Islet of Langerhans (tissue), 1 donor: Measurements from ENCODE around the gene CDH13.

Source experiments
- FAIRE-seq: peaks from one replicate; lab custom pipeline; 2011; peaks lifted over from hg19 to GRCh38; lab: Jason Lieb, UNC

CDH13 gene

DNA sequence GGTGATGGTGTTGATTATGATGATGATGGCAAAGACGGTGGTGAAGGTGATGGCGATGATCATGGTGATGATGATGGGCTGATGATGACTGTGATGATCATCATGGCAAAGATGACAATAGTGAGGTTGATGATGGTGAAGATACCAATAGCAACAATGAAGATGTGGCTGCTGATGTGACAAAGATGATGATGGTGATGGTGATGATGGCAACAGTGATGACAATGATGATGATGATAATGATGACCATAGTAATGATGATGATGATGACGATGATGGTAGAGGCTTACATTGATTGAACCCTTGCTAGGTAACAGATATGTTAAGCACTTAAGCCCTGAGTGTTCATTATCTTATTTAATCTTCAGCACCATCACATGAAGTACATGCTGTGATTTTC, 817.2 kb downstream of the CDH13 start:
- FAIRE-seq = no peak

DNA sequence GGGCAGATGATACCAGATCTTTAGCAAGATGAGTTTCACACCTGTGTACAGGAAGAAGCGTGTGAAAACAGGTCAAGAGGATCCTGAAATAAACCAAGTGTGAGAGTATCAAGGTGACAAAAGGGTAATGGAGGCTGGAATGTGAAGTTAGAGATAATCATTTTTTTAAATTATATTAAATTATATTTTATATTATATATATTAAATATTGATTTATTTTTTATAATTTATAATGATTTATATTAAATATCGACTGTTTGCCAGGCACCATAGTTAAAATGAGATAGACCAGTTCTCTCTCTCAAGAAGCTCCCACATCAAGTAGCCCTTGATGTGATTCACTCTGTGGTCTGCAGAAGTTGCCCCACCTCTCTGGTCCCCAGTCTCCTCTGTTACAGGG, 820.8 kb downstream of the CDH13 start:
- FAIRE-seq = no peak

- FAIRE-seq = no peak
Observed at GRCh38 chr16:83449861-83450260, 823.1 kb downstream of the CDH13 start.

- no peak for FAIRE-seq
Observed at GRCh38 chr16:83453977-83454376, 827.2 kb downstream of the CDH13 start.

DNA sequence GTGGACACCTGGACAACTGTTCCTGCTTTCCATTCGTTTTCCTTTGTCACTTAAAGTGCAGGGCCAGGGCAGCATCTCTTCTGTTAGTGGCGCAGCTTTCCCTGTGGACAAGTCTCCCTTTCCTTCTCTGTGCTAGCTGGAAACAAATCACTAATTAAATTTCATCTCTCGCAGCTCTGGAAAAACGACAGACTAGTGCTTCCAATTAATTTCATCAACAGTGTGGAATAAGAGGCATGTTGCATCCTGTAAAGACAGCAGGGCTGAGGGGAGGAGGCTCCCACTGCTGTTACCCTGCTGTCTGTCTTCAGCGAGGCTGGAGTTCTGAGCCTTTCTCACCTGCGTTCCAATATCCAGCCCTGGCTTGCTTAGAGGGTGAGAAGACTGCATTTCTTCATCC, 828.9 kb downstream of the CDH13 start:
- FAIRE-seq = no peak

DNA sequence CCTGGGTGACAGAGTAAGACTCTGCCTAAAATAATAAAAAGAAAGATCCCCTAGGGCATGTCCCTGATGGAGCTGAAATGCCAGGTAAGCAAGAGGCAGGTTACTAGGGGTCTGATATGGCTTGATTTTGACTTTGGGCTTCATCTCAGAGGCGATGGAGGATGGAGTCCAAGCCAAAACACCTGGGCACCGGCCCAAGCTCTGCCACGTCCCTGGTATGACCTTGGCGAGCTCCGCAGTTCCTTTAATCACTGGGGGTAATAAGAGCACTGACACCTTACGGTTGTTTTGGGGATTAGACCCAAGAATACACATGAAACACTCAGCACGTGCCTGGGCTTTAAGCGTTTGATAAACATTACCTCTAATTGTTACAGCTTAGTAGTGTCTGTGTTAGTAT, 830.2 kb downstream of the CDH13 start:
- FAIRE-seq = no peak

GRCh38 chr16:83458612-83459011, 831.8 kb downstream of the CDH13 start:
- no peak for FAIRE-seq

DNA sequence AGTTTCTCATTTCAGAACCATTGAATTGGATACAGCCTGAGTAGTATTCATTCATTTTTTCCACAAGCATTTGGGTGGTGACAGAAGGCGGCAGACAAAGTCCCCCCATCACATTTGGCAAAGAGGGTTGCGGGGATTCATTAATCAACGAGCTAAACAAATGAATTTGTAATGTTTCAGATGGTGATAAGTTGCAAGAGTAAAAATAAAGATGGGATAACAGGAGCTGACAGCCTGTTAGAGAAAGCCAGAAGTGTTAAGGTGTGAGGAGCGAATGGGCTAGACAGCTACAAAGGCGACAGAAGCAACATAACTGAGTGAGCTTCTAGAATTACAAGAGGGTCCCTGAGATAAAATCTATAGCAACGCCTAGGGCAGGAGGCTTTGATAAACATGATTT, 838.2 kb downstream of the CDH13 start:
- no peak for FAIRE-seq

GRCh38 chr16:83470416-83470815, 843.6 kb downstream of the CDH13 start:
- FAIRE-seq = no peak

DNA sequence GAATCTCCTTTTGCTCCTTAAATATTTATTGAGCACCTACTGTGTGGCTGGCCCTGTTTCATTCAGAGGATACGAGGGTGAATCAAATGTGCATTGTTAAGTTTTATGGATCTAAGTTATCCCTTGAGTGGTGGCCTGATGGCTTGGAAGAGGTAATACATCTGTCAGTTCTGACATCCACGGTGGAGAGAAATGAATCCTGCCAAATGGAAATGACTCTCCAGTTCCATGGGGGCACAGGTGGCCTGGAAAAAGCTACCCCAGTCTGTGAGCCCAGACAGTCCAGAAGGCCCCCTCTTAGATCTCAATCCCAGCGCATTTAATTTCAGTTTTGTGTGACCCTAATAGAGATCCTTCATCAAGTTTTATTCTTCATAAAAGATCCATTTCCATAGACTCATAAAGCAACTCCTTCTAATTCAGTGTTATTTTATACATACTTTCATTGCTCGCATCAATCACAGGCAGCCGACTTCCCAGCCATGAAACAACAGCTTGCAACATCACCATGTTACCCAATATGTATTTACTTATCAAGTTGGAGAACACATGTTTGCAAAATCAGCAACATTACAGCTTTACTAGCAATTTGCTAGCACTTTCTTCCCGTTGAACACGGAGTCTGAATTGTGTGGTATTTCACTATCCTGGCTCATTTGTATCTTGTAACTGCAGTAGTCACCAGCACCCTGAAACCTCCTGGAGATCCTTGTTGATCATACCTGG, 846.2 kb downstream of the CDH13 start:
- FAIRE-seq = no peak

DNA sequence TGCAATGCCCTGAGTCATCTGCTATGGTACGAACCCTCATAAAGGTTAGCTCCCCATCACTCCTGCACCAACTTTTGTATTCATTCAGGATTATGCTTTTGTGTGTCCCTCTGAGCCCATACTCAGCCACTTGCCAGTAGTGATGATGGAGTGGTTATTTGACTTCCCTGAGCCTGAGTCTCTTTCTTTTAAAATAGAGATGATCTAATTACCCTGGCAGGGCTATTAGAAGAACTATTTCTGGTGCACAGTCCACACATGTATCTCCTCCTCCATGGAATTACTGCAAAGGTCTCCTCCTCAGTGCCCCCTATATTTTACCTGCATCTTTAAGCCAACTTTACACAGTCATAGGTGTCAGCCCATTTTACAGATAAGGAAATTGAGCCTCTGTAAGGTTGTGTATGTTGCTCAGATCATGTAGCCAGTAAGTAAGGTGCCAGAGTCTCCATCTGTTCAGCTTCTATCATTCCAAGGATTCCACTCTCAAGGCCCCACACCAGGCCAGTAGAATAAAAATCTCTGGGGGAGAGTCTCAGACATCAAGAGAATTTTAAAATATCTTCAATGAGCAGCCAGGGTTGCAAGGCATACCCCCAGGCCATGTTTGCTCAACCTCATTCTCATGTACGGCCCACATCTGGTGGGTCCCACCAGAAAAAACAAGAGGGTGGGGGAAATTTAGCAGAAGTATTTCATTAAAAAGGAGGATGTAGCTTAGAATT, 847.3 kb downstream of the CDH13 start:
- no peak for FAIRE-seq

DNA sequence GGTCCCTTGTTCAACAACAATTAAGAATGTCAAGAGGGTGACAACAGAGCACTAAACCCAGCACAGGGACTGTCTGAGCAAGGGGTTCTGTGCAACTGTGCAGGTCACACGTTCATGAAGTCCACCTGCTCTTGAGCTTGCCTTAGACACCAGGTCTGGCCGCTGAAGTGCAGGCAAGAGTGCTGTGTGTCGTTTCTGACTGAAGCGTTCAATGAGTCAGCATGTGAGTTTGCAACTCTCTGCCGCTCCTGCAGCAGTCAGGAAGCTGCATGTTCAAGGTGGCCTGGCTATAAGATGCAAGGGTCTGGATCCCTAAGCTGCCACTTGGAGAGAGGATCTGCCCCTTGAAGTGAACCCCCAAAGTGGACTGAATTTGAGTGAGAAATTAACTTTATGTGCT, 848.3 kb downstream of the CDH13 start:
- FAIRE-seq = no peak

DNA sequence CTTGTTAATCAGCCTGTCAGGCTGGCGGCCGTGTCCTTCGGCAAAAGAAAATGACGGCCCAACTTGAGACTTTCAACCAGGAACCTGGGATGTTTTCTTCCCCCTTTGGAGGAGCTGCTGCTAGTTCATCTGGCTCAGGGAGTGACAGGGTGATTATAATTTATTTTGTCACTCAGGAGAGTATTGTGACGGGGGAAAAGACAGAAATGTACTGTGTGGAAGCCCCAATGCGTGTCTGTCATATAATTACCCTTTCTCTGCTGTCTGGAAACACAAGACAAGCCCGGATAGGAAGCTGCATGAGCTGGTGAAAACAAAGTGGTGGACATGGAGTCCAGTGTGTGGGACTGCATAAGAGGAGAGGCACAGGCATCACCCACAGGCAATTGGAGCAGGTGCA, 854.8 kb downstream of the CDH13 start:
- FAIRE-seq = no peak

DNA sequence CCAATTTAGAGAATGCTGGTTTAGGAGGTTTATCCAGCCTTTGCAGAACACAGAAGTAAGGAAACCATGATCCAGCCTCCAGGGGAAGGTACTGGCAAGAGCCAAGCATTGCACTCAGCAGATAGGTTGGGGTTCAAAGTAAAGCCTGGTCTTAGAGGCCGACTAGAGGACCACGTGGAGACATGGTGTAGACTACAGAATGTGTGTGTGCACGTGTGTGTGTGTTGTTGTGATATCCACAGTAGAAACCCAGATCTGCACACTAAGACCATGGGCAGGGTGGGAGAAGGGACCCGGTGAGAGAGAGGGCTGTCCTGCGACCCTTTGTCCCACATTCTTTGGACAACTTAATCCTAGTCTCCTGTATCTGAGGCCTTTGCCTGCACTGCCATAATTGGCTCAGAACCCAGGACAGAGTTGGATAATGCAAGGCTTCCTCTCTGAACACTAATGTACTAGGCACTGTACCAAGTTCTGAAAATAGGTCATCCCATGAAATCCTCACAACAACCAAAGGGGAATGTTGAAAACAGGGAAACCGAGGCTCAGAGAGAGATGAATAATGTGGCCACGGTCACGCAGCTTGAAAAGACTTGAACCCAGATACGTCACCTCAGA, 855.9 kb downstream of the CDH13 start:
- no peak for FAIRE-seq

GRCh38 chr16:83490073-83490472, 863.3 kb downstream of the CDH13 start:
- no peak for FAIRE-seq

- FAIRE-seq = no peak
Observed at GRCh38 chr16:83494459-83494858, 867.7 kb downstream of the CDH13 start.

- no peak for FAIRE-seq
Observed at GRCh38 chr16:83501481-83501880, 874.7 kb downstream of the CDH13 start.

DNA sequence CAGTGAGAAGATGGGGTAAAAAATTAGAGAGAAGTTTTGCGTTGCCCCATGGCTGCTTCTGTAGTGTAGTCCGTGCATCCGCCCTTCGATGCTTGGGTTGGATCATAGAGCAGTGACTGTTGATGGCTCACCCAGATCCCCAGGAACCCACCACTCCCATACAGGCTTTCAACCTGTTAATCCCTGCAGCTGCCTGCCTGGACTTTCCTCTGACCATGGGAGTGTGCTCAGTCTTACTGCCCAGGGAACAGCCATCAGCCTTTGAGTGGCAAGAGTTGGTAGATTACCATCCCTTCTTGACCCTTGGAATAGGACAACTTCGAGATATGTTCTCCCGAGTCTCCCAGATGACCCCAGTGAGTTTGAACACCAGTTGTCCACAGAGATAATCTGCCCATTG, 881.5 kb downstream of the CDH13 start:
- no peak for FAIRE-seq

DNA sequence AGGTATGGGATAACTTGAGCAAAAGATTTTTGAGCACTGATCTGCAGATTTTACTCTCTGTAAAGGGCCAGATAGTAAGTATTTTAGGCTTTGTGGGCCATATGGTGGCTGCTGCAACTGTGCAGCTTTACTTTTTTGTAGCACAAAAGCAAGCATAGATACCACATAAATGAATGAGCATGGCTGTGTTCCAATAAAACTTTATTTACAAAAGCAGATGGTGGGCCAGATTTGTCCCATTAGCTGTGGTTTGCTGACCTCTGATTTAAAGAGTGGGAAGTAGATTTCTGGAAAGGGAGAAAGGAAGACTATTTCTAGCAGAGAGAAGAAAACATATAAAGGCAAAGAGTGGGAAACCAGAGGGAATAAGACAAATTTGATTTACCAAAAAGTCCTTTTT, 882.5 kb downstream of the CDH13 start:
- no peak for FAIRE-seq

DNA sequence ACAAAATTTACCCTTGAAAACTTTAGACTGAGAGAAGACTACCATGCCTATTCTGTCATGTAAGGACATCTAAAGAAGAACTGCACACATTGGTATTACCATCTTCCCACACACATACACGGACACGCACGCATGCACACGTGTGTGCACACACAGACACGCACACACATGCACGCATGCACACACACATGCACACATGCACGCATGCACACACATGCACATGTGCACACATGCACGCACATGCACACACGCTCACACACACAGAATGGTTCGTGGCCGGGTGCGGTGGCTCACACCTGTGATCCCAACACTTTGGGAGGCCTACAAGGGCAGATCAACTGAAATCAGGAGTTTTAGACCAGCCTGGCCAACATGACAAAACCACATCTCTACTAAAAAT, 884.1 kb downstream of the CDH13 start:
- FAIRE-seq = no peak

DNA sequence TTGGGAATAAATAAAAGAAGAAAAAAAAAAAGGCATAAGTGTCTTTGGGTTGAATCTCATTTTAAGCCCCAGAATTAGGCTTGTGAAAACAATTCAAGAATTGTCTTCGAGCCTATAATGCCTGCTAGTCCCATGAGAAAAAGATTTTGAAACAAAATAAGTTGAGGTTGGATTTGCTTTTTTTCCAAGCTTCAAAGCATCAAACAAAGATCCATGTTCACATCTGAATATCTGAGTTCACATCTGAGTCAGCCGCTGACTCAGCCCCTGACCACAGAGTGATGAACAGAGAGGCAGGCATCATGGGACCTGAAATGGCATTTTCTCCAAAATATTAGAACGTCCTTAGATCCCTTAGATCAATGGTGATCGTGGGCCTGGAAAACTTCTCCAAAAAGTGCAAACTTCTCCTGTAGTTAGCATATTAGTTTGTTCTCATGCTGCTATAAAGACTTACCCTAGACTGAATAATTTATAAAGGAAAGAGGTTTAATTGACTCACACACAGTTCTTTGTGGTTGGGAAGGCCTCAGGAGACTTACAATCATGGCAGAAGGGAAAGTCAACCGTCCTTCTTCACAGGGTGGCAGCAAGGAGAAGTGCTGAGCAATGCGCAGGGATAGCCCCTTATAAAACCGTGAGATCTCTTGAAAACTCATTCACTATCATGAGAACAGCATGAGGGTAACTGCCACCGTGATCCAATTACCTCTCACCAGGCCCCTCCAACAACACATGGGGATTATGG, 886.4 kb downstream of the CDH13 start:
- FAIRE-seq = no peak

GRCh38 chr16:83515395-83515794, 888.6 kb downstream of the CDH13 start:
- FAIRE-seq = no peak

DNA sequence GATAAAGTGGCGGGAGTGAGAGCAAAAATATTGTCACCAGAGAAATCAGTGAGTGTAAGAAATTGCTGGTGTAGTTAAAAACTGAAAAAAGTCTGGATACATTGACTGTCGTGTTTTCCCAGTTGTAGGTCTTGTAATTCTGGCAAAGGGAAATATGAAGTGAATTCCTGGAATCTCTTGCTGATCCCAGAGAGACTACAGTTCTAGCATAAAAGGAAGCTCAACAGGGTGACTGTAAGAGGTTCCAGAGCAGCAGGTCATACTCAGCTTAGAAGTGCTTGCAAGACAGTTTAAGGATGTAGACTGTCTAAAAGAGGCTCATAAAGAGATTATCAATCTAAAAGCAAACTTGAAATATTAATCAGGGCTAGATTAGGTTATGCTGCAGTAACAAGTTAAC, 890.2 kb downstream of the CDH13 start:
- FAIRE-seq = no peak
